Transverse colon (tissue), 3 donors: ENCODE measurements around the gene GRIK4.

Experiments
- POLR2A ChIP-seq: fragments of 450-650 bp; IDR thresholded peaks from one replicate; pipeline ENCODE4 v1.6.1; 2016; ENCODE audit warnings: antibody characterized with exemption, mild to moderate bottlenecking, moderate library complexity
- TF ChIP-seq, protein P1 (sequence below), 5 experiments: fragments of 200-600 bp in 3 of 5; fragments of 450-650 bp in 2 of 5; sonication (generic) in 3 of 5; IDR thresholded peaks; 1 replicate in 2 of 5; 2 replicates in 3 of 5; pipeline ENCODE4 v1.5.1; 2016 to 2017; ENCODE audit warnings: antibody characterized with exemption in 5 of 5, inconsistent platforms in 3 of 5, mild to moderate bottlenecking in 2 of 5, moderate library complexity in 1 of 5

DNA sequence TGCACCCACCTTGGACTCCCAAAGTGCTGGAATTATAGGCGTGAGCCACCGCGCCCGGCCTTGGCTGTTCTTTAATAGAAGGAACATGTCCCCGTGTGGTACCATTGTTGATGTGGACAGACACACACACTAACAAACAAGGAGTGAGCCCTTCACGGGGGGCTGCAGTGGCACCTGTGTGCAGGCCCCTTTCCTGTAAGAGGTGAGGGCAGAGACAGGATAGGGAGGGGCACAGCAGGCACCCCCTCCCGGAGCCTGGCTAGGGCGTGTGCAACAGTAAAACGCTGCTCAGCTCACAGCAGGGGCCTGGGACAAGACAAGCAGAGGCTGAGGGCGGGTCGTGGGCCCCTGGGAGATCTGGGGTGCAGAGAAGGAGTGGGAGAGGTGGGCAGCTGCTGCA, 37.8 kb downstream of the GRIK4 start:
- no peak for TF ChIP-seq POLR2A
- TF ChIP-seq, protein P1, sequence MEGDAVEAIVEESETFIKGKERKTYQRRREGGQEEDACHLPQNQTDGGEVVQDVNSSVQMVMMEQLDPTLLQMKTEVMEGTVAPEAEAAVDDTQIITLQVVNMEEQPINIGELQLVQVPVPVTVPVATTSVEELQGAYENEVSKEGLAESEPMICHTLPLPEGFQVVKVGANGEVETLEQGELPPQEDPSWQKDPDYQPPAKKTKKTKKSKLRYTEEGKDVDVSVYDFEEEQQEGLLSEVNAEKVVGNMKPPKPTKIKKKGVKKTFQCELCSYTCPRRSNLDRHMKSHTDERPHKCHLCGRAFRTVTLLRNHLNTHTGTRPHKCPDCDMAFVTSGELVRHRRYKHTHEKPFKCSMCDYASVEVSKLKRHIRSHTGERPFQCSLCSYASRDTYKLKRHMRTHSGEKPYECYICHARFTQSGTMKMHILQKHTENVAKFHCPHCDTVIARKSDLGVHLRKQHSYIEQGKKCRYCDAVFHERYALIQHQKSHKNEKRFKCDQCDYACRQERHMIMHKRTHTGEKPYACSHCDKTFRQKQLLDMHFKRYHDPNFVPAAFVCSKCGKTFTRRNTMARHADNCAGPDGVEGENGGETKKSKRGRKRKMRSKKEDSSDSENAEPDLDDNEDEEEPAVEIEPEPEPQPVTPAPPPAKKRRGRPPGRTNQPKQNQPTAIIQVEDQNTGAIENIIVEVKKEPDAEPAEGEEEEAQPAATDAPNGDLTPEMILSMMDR (IDR thresholded peaks at IDR 0.05) = no peak
